HepG2 (cell line): Measurements from ENCODE around the gene AHSG. TPM values are rescaled to one million over a fixed set of nuclear protein-coding genes. Genes with fewer than 3 reads are reported as not detected.
A peak's percentile ranks its signal among the peaks of the same experiment; 100 is the strongest.

ENCODE experiments used
- FUBP1 ChIP-seq: sonication (generic); formaldehyde crosslinking; IDR thresholded peaks from 2 replicates; pipeline ENCODE4 v1.5.1; 2020; ENCODE audit warnings: missing genetic modification reagents, mild to moderate bottlenecking, borderline replicate concordance
- HMGXB3 ChIP-seq: sonication (generic); formaldehyde crosslinking; IDR thresholded peaks from 2 replicates; pipeline ENCODE4 v1.4.0; 2020; ENCODE audit warnings: missing genetic modification reagents, borderline replicate concordance
- JUND ChIP-seq: sonication (generic); formaldehyde crosslinking; IDR thresholded peaks from 2 replicates; pipeline ENCODE4 v1.8.0; 2022; ENCODE audit warnings: mild to moderate bottlenecking, missing genetic modification reagents
- KDM1A ChIP-seq: IDR thresholded peaks from 2 replicates; pipeline ENCODE4 v1.6.1; 2016; ENCODE audit warnings: missing compliant biosample characterization
- KDM2A ChIP-seq: sonication (generic); formaldehyde crosslinking; IDR thresholded peaks from 2 replicates; pipeline ENCODE4 v1.4.0; 2020; ENCODE audit warnings: low read depth, missing genetic modification reagents, borderline replicate concordance
- MBD4 ChIP-seq: IDR thresholded peaks from 2 replicates; pipeline ENCODE4 v1.6.1; 2012; ENCODE audit warnings: low read length, inconsistent platforms, borderline replicate concordance
- SMARCE1 ChIP-seq: fragments of 450-650 bp; IDR thresholded peaks from 2 replicates; pipeline ENCODE4 v1.6.1; 2017; ENCODE audit warnings: borderline replicate concordance
- TFDP1 ChIP-seq: IDR thresholded peaks from 2 replicates; pipeline ENCODE4 v1.6.1; 2016; ENCODE audit warnings: missing compliant biosample characterization, missing genetic modification reagents, borderline replicate concordance
- THAP11 ChIP-seq: IDR thresholded peaks from 2 replicates; pipeline ENCODE4 v1.6.1; 2016; ENCODE audit warnings: missing biosample characterization, missing genetic modification reagents
- ZNF160 ChIP-seq: sonication (generic); formaldehyde crosslinking; IDR thresholded peaks from 2 replicates; pipeline ENCODE4 v1.8.0; 2022; ENCODE audit warnings: mild to moderate bottlenecking, inconsistent platforms, missing genetic modification reagents
- ZNF552 ChIP-seq: sonication (generic); formaldehyde crosslinking; IDR thresholded peaks from 2 replicates; pipeline ENCODE4 v1.9.0; 2022; ENCODE audit warnings: missing genetic modification reagents, mild to moderate bottlenecking, borderline replicate concordance
- ZNF556 ChIP-seq: sonication (generic); formaldehyde crosslinking; IDR thresholded peaks from 2 replicates; pipeline ENCODE4 v1.4.0; 2020; ENCODE audit warnings: mild to moderate bottlenecking, missing genetic modification reagents, borderline replicate concordance
- polyA plus RNA-seq, 8 experiments: library from polyadenylated mRNA; depleted of rRNA in 3 of 8; stranded (reverse) in 7 of 8; unstranded in 1 of 8; fragments of >200 nt; fragmentation: Illumina TruSeq in 4 of 8; extraction: Trizol in 4 of 8; gene quantifications; 2 replicates each; pipeline versions ENCODE4 v1.2.1 to v1.2.3, GENCODE V29; 2011 to 2016; ENCODE audit warnings: low read depth in 4 of 8, missing spikeins in 1 of 8, mixed read lengths in 1 of 8; ENCODE audit not compliant: insufficient read depth in 1 of 8
- total RNA-seq, 5 experiments: library from RNA; depleted of rRNA; stranded (reverse); fragments of >200 nt; fragmentation: Illumina TruSeq; extraction: Trizol; gene quantifications; 2 replicates each; pipeline ENCODE4 v1.2.3, GENCODE V29; 2016; ENCODE audit warnings: low read depth in 1 of 5
- TF ChIP-seq, protein P1 (sequence below): sonication (generic); formaldehyde crosslinking; IDR thresholded peaks from 2 replicates; pipeline ENCODE4 v1.4.0; 2020; ENCODE audit warnings: mild to moderate bottlenecking, missing genetic modification reagents
- TF ChIP-seq, protein P2 (sequence below): sonication (generic); formaldehyde crosslinking; IDR thresholded peaks from 2 replicates; pipeline ENCODE4 v1.8.0; 2022; ENCODE audit warnings: mild to moderate bottlenecking, missing genetic modification reagents, moderate library complexity
- TF ChIP-seq, protein P3 (sequence below): sonication (generic); formaldehyde crosslinking; IDR thresholded peaks from 2 replicates; pipeline ENCODE4 v1.8.1; 2023; ENCODE audit warnings: mild to moderate bottlenecking, missing genetic modification reagents
- TF ChIP-seq, protein P4 (sequence below): IDR thresholded peaks from 2 replicates; pipeline ENCODE4 v1.6.1; 2018; ENCODE audit warnings: missing genetic modification reagents, mild to moderate bottlenecking, missing compliant biosample characterization

AHSG gene
- total and polyA plus RNA-seq, 2 of the 13 experiments (the other 11 are each of a cell fraction or from before 2014, with no cell fraction given), result 2,043 to 19,152 TPM

GRCh38 chr3:186620213-186621092 lies 7.6 kb downstream of the AHSG start (continued):
- 0 out of 2 replicates have a peak, but pooled peaks have one; percentile 20 for TF ChIP-seq FUBP1 (CRISPR knock-in tag)
- TF ChIP-seq KDM2A (CRISPR knock-in tag), result peak; percentile 9; the same call in 1 of the 2 replicates
- TF ChIP-seq, protein P1, sequence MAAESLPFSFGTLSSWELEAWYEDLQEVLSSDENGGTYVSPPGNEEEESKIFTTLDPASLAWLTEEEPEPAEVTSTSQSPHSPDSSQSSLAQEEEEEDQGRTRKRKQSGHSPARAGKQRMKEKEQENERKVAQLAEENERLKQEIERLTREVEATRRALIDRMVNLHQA (CRISPR knock-in tag), result no peak; the same call in 1 of the 2 replicates
- no peak for TF ChIP-seq SMARCE1
- peak; percentile 26; the same call in 1 of the 2 replicates for TF ChIP-seq THAP11 (CRISPR knock-in tag)
- TF ChIP-seq KDM1A (CRISPR knock-in tag), result no peak
- no peak; the same call in none of the 2 replicates for TF ChIP-seq HMGXB3 (CRISPR knock-in tag)
- 0 out of 2 replicates have a peak, but pooled peaks have one; percentile 13 for TF ChIP-seq TFDP1 (CRISPR knock-in tag)
- peak; percentile 74; the same call in 1 of the 2 replicates for TF ChIP-seq ZNF160 (CRISPR knock-in tag)
- no peak; the same call in 1 of the 2 replicates for TF ChIP-seq ZNF552
- TF ChIP-seq, protein P2, sequence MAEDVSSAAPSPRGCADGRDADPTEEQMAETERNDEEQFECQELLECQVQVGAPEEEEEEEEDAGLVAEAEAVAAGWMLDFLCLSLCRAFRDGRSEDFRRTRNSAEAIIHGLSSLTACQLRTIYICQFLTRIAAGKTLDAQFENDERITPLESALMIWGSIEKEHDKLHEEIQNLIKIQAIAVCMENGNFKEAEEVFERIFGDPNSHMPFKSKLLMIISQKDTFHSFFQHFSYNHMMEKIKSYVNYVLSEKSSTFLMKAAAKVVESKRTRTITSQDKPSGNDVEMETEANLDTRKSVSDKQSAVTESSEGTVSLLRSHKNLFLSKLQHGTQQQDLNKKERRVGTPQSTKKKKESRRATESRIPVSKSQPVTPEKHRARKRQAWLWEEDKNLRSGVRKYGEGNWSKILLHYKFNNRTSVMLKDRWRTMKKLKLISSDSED (CRISPR knock-in tag), result no peak; the same call in 1 of the 2 replicates
- no peak for TF ChIP-seq MBD4
- TF ChIP-seq JUND (CRISPR knock-in tag), result no peak
- TF ChIP-seq, protein P3, sequence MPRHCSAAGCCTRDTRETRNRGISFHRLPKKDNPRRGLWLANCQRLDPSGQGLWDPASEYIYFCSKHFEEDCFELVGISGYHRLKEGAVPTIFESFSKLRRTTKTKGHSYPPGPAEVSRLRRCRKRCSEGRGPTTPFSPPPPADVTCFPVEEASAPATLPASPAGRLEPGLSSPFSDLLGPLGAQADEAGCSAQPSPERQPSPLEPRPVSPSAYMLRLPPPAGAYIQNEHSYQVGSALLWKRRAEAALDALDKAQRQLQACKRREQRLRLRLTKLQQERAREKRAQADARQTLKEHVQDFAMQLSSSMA, result 0 out of 2 replicates have a peak, but pooled peaks have one; percentile 12
- TF ChIP-seq, protein P4, sequence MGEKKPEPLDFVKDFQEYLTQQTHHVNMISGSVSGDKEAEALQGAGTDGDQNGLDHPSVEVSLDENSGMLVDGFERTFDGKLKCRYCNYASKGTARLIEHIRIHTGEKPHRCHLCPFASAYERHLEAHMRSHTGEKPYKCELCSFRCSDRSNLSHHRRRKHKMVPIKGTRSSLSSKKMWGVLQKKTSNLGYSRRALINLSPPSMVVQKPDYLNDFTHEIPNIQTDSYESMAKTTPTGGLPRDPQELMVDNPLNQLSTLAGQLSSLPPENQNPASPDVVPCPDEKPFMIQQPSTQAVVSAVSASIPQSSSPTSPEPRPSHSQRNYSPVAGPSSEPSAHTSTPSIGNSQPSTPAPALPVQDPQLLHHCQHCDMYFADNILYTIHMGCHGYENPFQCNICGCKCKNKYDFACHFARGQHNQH (CRISPR knock-in tag), result peak; percentile 27; the same call in 1 of the 2 replicates
- 0 out of 2 replicates have a peak, but pooled peaks have one; percentile 23 for TF ChIP-seq ZNF556 (CRISPR knock-in tag)
